Glomerular visceral epithelial cell (primary cell): Measurements from ENCODE around the gene STX10.
A peak's percentile ranks its signal among the peaks of the same experiment; 100 is the strongest.

Experiments used
- DNase-seq: peaks from one replicate; pipeline ENCODE4 v3.0.0-alpha.2; 2016; ENCODE audit errors: extremely low spot score

The STX10 gene

DNA sequence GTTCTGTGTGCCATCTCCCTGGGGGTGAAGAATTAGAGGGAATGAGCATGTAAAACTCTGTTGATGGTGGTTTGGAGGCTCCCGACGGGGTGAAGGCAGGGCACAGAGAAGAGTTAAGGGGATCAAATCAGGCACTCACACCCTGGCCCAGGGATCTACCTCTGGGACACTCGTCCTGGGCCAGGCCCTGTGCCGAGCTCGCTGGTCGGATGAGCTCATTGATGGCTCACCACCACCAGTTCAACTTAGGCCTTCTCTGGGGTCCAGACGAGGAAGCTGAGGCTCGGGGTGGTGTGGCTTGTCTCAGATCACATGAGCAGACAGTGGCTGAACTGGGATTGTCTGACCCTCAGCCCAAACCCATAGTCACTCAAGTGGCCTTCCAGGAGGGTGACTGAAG, 30.5 kb downstream of the STX10 start:
- DNase-seq = no peak

DNA sequence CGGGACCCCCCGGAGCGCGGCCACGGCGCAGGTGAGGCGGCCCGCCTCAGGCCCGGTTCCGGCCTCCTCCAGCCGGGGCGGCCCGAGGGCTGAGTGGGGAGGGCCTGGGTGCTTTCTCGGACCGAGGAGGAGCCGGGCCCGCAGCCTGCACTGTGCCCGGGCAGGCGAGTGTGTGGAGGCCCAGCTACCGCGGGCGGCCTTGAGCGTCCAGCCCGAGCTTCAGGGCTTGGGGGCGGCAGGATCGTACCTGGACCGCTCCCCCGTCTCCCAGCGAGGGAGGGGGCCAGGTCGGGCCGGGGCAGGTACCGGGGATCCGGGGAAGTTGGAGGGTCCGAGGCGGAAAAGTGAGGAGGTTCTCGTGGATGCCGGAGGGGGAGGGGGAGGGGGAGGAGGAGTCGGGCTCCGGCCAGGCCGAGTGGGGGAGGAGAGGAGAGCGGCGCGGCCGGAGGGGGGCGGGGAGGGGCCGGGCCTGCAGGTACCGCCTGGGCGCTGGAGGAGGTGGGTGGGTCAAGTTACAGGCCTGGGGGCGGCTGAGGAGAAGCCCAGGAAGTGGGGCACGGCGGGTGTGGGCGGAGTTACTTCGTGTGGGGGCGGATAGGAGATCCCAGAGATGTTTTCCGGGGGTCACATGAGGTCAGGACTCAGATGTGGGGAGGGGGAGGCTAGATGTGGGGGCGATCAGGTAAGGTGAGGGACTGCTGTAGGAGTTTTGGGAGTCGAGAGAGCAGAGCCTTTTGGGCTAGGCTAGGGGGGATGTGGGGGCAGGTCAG, 31.6 kb downstream of the STX10 start:
- peak; percentile 69 for DNase-seq

DNA sequence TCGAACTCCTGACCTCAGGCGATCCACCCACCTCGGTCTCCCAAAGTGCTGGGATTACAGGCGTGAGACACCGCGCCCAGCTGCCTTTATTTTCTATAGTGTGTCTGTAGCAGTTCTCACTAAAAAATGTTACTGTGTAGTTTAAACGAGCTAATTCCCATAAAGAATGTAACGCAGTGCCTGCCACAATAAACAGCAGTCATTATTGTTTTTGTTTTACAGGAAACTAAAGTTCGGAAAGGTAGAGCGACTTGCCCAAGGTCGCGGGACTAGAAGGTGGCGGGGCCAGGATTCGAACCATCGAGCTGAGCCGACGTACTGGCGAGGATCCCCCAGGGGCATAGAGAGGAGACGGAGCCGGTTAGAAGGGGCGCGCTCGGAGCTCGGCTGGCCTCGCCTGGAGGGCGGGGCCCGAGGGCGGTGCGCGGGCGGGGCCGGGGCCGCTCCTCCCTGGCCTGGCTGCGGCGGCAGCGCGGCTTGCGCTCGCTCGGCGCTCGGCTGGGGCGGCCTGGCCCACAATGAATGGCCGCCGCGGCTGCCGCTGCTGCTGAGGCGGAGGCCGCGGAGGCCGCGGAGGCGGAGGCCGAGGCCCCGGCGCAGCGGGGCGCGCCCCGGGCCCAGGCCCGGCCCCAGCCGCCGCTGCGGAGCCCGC, 32.3 kb downstream of the STX10 start, which contains the start of gene NACC1:
Gene NACC1, plus strand, starts transcription at position 493 of the 652 bp plus-strand sequence. CDS start 16,944 bp downstream, outside the sequence.
- DNase-seq = peak; percentile 93

DNA sequence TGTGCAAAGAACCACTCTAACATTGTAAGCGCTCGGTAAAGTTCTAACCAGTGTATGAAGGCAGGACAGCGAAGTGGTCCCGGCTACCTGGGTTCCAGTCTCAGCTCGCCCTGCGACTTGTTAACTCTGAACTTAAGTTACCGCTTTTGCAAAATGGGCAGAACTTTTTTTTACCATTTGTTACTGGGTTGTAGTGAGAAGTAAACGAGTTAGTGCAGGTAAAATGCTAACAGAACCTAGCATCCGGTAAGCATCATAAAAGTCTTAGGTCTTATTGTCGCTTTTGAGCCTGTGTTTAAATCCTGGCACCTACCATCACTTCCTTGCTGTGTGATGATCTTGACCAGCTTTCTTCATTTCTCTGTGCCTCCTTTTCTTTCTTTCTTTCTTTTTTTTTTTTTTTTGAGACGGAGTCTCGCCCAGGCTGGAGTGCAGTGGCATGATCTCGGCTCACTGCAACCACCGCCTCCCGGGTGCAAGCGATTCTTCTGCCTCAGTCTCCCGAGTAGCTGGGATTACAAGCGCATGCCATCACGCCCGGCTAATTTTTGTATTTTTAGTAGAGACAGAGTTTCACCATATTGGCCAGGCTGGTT, 32.9 kb downstream of the STX10 start:
- DNase-seq = no peak

DNA sequence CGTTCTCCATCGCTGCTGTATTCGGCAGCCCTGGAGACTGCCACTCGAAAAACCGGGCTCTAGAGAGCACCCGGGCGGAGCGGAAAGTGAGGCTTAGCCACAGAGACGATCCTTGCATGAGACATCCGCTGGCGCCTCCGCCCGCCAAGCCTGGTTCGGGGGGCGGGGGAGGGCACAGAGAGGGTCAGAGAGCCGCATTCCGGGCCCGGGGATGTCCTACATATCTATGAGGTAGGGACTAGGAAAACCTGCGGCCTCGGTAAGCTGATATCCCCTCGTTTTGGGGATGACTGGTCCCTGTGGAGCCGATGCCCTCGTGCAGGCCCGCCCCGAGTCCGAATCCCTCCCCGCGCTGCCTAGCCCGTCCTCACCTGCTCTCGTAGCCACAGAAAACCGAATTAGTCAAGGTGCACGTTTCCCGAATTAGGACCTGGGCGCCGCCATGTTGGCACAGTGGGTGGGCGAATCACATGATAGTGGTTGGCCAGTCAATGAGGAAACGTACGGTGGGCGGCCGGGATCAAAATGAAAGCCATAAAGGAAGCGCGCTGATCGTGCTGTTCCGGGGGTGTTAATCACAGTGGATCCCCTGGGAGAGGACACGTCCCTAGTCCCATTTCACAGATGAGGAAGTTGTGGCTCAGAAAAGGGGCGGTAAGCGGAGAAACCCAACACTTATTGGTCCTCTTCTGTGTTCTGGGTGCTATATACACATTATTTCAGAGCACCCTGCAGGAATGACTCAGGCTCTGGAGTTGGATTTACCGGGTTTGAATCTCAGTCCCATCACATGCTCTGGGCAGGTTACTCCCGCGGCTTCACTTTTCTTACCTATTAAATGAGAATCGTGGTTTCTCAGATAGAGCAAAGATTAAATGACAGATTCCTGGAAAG, 33.6 kb downstream of the STX10 start, which contains the start of gene TRMT1:
Gene TRMT1, minus strand, starts transcription at position 459 of the 894 bp plus-strand sequence. Its CDS starts 341 bp downstream, at position 118.
- DNase-seq = peak; percentile 90

DNA sequence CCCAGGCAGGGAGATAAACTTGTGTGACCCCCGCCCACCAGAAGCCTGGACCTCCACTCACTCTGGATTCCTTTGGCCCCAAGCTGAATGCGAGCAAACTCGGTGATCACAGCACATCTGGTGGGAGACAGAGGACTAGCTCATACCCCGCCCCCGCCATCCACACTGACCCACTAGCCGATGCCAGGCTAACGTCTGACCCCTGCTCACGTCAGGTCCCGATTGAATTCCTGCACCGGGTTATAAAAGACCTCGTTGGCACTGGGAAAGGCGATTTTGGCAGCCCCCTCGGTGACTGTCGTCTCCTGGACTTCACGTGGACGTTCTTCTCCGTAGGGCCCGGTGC, 34.3 kb downstream of the STX10 start:
- DNase-seq = no peak

DNA sequence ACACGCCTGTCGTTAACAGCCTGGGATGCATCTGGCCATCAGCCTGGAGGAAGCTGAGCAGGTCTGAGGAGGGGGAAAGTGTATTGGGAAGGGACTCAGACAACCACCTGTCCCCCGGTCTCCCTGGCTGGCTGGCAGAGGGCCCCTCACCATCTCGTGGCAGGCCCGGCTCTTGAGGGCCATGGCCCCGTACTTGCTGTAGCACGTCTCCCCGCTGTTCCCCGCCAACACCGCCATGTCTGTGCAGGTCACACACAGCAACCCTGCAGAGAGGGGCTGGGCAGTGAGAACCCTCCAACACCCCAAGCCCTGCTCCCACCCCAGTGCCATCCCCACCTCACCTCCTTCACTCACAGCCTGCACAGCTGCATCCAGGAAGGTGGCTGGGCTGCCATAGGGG, 37.6 kb downstream of the STX10 start:
- no peak for DNase-seq

DNA sequence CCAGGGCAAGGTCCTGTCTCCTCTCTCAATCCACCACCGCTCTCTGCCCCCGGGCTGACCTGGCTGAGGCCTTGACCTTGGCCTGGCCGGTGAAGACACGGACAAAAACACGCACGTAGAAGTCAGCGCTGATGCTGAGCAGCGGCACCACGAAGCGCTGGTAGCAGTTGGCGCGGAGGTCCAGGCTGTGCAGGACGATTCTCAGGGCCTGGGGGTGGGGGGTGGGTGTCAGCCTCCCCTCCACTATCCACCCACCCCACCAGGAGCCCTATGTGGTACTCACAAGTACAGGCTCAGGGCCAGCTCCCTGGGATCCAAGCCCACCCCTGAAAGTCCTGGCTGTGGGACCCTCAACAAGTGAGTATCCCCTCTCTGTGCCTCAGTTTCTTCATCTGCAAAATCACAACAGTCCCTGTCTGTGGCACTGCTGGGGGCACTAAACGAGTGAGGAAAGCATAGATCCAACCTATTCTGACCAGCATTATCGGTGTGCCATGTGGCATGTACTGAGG, 40.0 kb downstream of the STX10 start:
- DNase-seq = no peak

DNA sequence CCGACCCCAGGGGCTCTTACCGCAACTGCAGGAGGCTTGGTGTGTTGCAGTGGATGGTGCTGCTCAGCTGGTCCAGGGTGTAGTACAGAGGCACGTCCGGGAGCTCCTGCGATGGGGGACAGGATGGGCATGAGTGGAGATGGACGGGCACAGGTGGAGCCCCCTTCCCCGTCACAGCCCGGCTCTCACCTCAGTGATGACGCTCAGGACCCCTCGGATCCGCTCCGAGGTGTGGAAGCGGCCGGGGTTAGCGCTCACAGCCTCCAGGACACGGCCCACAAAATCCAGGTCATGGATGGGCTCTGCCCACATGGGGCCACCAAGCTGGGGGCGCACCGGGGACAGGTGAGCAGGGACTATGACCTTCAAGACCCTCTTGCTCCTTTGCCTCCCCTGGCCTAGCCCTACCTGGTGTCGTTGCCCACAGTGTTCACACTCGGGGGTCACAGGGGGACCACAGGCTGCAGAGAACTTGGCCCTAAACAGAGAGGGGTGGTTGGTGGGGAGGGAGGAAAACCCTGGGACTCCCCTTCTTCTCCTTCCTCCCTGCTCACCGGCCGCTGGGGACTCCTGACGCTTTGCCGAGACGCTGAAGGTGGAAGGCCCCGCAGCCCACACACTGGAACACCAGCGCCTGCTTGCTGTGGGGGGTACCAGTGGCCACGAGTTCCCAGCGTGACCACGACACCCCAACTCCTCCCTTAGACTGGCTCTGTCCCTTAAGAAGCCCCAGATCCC, 40.6 kb downstream of the STX10 start:
- DNase-seq = no peak

DNA sequence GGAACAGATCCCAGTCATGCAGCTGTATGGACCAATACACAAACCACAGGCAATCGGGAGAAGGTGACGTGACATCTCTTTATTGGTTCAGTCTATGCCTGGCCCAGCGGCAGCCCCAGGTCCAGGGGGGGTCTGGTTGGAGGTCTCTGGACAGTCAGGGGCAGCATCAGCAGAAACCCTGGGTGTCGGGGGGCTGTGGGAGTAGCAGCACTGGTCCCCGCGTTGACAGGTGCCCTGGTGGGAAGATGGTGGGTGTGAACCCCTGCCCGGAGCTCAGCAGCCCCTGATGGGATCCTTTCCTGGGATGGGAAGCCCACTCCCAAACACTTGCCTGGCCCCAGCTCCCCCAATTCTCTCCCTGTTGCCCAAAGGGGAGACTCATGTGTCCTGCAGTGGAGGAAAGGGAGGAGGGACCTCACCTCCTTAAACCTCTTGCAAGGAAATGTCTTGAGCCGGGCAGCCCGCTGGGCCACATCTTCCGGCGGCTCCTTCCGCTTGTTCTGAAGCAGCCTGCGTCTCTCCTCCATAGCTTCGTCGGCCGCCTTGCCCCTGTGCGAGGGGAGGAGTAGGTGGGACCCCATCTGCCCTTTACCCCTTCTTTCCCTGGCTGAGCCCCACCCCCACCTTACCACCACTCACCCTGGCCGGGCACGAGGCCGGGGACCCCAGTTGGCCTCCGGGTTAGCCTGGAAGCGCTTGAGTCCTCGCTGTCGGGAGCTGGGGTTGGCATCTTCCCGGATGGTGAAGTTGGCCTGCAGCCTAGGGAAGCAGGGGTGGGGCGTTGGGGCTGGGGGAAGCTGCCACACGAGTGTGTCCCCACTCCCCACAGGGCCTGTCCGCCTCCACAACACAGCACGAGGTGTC, 45.1 kb downstream of the STX10 start:
- no peak for DNase-seq

DNA sequence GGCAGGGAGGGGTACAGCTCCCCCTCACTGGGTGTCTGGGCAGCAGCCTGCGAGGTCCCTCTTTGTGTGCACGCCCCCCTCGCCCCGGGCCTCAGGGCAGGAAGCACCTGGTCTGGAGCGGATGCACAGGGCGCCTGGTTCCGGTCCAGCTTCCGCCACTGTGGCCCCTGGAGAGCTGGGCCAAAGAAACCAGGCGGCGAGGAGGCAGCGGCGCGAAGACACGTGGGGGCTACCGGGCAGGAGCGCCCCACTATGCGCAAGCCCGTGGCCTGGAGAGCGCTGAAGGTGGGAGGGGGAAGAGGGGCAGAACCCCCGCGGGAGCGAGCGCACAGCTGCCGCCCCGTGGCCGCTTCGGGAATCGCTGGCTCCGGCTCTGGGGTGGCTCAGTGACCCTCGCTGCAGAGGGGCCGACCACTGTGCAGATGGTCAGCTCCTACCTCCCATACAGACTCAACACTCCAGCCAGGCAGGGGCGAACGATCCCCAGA, 45.8 kb downstream of the STX10 start:
- DNase-seq = no peak

DNA sequence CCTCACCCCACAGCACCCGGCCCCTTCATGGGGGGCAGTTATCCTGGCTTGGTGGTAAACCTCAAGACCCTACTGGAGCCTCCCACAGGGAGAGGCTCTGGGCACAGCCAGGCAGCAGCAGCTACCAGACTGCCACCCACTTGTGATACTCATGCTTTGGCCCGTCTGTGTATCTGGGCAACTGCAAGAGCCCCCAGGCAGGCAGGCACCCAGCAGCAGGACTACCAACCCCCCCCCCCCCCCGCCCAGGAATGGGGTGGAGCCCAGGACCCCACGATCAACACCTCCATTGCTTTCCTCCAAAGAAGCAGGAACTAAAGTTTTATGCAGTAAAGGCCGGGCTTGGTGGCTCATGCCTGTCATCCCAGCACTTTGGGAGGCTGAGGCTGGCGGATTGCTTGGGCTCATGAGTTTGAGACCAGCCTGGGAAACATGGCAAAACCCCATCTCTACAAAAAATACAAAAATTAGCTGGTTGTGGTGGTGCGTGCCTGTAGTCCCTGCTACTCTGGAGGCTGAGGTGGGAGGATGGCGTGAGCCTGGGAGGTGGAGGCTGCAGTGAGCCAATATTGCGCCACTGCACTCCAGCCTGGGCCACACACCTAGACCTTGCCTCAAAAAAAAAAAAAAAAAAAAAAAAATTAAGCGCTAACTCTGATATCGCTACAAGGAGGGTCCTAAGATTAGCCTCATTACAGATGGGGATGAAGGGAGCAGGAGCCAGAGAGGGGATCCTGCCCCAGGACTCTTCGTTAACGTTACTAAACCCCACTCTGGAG, 46.4 kb downstream of the STX10 start:
- no peak for DNase-seq

DNA sequence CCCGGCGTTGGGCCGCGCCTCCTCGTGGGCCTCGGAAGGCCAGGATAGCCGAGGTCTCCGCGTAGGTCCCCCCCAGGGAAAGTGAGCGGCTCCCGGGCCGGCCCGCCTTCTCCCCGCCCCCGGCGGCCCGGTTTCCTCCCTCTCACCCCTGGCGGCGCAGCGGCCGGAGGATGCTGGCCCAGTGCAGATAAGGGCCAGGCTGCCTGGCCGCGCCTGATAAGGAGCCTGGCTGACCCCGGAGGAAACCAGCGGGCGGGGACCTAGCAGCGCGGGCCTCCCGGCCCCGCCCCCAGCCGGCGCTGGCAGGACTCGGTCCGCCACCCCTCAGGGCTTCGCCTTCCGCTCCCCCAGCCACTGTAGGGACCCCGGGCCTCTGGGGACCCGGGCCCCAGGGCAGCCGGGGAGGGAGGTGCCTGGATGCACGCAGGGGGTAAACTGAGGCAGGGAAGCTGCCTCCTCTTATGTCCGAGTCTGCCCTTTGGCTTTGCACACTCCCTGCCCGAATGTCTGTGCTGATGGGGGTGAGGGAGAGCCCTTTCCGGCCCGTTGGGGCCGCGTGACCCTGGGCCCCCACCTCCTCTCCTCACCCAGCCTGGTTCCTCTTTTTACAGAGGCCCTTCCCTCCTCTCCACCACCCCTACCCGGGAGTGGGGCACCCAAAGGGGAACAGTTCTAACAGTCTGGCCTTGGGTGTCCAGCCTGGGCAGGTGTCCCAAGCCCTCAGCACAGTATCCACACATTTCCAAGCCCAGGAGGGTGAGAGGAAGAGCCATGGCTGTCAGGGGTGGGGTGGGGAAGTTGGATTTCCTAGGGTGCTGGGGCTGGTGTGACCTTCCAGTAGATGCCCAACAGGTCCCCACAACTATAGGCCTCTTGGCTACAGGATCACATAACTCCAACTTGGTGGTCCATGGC, 47.3 kb downstream of the STX10 start, which contains the start of gene LYL1:
Gene LYL1, minus strand, starts transcription at position 193 of the 915 bp plus-strand sequence. CDS start 1,687 bp downstream, outside the sequence.
- DNase-seq = no peak

DNA sequence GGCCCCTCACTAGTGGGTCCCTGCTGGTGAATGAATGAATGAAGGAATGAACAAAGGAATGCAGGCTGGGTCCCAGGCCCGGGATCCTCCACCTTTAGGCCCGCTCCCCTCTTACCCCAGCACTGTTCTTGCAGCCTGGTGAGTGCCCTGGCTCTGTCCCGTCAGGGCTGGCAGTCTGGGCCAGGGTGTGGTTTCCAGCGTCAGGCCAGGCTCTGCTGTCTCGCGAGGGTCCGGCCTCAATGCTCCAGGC, 47.8 kb downstream of the STX10 start:
- no peak for DNase-seq

DNA sequence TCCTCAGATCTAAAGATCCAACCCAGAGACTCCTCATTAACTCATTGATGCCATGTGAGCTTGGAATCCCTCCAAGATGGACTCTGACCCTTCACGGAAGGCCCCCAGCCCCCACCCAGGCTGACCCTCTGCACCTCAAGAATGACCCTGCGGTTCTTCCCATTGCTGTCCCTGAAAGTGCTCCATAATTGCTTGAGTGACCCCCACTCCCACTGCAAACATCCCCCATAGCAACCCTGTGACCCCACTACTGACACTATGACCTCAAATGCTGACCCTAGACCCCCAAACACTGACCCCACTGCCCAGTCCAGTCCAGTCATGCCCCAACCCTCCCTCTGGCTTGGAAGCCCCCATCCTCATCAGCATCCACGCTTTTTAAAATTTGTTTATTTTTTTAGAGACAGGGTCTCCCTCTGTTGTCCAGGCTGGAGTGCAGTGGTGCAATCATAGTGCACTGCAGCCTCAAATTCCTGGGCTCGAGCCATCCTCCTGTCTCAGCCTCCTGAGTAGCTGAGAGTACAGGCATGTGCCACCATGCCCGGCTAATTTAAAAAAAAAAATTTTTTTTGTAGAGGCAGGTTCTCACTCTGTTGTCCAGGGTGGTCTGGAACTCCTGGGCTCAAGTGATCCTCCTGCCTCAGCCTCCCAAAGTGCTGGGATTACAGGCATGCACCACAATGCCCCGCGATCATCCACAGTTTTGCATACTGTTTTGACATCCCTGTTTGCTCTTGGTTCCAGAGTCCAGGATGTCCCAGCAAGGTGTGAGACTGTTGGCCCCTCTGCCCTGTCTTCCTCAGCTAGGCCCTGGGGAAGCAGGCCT, 48.4 kb downstream of the STX10 start:
- no peak for DNase-seq

DNA sequence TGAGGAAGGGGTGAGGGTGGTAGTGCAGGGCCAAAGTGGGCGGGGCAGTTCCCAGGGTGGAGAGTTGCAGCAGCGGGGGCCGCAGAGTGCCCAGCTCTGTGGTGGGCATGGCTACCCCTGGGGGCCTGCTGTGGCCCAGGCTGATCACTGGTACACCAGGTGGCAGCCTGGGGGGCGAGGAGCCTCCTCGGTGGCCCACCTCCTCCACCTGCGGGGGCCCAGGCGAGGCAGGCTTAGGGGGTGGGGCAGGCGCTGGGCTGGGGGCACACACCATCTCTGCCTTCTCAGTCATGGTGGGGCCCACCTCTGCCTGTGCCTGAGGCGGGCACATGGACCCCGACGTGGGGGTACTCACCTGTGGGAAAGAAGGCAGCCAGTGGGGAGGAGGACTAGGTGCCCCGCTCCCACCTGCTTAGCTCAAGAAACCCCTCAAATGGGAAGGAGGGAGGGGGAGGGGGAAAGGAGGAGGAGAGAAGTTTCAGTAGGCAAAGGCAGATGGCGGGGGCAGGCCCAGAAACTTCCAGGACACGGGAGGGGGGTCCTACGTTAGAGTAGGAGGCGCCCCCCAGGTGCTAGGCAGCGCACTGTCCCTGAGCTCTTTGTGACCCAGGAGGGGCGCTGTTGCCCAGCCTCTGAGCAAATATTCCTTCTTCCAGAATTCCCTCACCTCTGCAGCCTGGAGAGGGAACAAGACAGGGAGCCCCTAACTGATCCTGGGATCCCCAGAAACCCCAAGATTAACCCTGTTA, 49.2 kb downstream of the STX10 start:
- no peak for DNase-seq
